ACHN (cell line): ENCODE data around the gene LY9.
A peak's percentile ranks its signal among the peaks of the same experiment; 100 is the strongest.
"Not testable (repeated sequence)": the region's sequence is repeated elsewhere in the genome, so short reads cannot be mapped to it uniquely, and the experiment has no call there.

Experiments used
- DNase-seq: peaks from one replicate; pipeline ENCODE4 v3.0.0-alpha.2; 2015
- in situ Hi-C: cut with HindIII; loops from 2 replicates; pipeline ENCODE4 v1.10.0; 2017; ENCODE audit warnings: low sequenced_read_pairs, low pct_ligation_motif_present, low pct_unique_long_range_greater_than_20kb

LY9 gene

DNA sequence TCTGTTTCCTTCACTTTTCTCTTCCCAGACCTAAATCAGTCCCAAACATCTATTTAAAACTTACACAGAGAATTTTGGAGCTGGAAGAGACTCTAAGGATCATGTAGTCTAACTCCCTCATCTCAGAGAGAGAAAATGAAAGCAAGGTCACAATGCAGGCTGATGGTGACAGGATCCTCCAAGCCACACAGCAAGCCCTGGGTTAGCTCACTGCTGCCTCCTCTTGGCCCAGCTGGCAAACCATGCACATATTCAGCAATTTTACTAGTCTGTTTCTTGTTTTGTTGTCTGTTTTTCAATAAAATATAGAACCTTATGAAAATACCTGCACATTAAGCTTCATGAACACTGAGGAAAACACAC lies 27.7 kb upstream of the LY9 start:
- DNase-seq, result peak; percentile 38
- in situ Hi-C loops, result no loop called here

GRCh38 chr1:160772331-160772730 lies 23.6 kb upstream of the LY9 start:
- DNase-seq, result no peak
- in situ Hi-C loops, result no loop called here

DNA sequence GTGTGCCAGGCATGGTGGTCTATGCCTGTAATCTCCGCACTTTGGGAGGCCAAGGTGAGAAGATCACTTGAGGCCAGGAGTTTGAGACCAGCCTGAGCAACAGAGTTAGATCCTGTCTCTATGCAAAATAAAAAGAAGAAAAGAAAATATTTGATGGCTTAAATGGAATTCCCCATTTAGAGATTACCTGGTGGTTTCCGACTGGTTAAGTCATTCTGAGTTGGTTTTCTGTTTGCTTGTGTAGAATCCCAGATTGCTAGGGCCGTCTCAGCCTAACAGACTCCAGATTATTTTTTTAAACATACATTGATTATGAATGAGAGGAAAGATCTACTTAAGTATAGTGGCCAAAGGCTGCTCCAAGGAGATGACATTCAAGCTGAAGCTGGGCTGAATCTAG lies 22.9 kb upstream of the LY9 start:
- in situ Hi-C loops, result no loop called here
- DNase-seq, result no peak

- no peak for DNase-seq
- in situ Hi-C loops, result no loop called here
These were observed 20.9 kb upstream of the LY9 start for GRCh38 chr1:160774886-160775719.

DNA sequence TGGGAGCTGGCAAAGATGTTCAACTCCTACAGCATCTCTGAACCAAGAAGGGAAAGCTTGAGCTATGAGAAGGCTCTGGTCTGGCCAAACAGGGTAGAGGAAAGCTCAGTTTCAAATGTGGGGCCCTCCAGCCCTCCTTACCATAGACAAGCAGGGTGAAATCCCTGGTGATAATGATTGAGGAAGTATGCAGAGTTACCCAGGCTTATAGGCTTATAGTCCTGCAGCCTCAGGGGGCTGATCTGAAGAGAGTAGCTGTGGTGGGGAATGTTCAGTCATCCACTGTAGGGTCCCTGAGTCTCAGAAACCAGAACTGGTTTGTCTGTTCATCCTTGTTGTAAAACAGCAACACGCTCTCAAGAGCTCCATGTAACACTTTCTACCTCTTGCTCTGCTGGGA lies 19.8 kb upstream of the LY9 start:
- no peak for DNase-seq
- in situ Hi-C loops, result no loop called here

GRCh38 chr1:160777486-160778089 lies 18.4 kb upstream of the LY9 start:
- peak; percentile 47 for DNase-seq
- in situ Hi-C loops, result no loop called here

DNA sequence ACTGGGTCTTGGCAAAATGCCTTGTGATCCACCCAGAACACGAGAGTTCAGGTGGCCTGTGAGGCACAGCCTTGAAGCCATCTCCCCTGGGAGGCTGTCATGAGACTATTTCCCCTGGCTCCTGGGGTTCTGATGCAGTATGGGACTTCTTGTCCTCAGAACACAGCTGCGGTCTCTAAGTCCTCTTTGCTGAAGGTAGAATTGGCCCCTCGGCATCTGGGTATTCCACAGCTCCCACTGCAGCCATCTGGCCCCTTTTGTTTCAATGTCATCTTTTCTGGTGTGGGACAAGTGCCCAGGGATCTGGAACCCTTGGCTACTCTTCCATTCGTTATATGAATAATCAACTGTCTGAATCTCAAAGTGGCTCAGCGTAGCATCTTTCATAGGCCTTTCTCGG lies 17.0 kb upstream of the LY9 start:
- DNase-seq, result no peak
- in situ Hi-C loops, result no loop called here

GRCh38 chr1:160779626-160780397 lies 16.2 kb upstream of the LY9 start:
- in situ Hi-C loops, result no loop called here
- DNase-seq, result peak; percentile 46

- DNase-seq, result no peak
- in situ Hi-C loops, result no loop called here
These were observed 15.6 kb upstream of the LY9 start for GRCh38 chr1:160780398-160780755.

DNA sequence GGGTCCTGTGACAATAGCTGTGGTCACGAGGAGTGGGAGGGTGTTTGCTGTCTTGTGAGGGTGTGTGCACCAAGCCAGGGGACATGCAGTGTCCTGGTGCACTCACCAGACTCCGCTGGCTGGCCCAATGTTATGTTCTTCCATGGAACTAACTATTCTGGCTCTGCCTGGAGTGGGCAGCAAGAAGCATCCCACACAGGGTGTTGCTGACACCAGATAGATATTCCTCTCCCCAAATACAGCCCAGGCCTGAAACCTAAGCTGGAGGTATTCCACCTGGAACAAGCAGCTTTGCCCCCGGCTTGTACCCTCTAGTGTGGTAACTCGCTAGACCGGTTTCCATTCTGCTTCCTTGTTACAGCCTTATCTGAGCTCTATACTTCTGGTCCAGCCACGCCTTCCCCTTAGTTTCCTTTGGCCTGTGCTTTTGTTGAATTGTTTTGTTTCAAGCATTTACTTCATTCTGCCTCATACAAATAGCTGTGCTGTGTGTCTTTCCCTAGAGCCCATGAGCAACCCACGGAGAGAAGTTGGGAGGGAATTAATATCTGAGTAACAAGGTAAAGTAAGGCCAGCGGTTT lies 14.7 kb upstream of the LY9 start:
- DNase-seq, result no peak
- in situ Hi-C loops, result no loop called here

DNA sequence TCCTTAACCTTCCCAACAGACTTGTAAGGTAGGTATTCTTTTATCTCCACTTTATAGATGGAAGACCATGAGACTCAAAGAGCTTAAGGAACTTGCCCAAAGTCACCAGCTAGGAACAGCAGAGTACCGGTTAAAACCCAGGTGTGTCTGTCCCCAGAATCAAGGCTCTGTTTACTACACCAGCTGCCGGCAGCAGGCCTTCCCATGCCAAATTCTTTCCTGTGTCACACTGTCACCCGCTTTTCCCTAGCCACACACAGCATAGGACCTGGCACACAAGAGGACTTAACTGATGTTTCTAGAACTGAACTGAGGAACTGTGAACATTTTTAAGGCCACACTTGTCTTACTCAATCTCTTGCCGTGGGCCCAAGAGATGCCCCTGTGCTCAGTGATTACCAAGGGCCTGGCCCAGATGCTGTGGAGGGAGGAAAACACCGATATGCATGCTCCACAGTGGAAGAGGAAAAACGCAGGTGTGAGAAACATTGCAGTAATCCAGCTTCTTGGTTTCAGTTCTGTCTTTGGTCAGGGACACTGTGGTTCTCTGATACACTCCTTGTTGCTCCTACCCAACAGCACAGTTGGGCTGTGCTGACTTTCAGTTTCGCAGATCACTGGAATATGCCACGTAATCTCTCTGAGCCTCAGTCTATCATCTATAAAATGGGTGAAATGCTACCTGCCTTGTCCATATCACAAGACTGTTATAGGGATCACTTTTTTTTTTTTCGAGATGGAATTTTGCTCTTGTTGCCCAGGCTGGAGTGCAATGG lies 13.9 kb upstream of the LY9 start:
- in situ Hi-C loops, result no loop called here

GRCh38 chr1:160782988-160783765 lies 12.8 kb upstream of the LY9 start:
- DNase-seq, in situ Hi-C loops: not testable (repeated sequence)

More for the DNA sequence above, 13.9 kb upstream of the LY9 start:
- DNase-seq, result no peak

DNA sequence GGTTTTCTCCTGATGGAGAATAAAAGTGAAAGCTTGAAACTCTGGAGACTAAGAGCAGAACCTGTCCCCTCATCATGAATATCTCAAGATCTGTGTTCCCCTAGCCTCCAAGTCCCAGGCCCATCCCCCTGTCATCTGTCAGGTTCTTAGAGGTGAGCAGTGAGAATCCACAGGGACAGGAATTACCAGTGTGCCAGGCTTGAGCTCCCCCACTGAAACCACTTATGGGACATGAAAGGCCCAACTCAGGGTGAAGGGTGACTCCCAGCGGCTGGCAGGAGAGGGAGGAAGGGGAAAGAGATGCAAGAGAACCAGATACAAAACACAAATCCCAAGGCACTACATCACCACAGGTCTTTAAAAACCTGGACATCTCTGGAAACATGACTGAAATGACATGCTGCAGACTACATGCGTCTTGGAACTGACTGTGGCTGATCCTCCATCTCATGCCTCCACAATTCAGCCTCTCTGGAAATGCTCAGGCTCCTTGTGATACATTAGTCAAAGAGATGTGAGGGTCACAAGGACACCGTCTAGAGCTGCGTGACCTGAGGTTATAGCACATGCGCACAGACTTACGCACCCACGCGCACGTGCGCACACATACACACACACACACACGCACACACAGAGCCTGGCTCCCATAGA lies 6.8 kb upstream of the LY9 start:
- DNase-seq, result no peak
- in situ Hi-C loops, result no loop called here

DNA sequence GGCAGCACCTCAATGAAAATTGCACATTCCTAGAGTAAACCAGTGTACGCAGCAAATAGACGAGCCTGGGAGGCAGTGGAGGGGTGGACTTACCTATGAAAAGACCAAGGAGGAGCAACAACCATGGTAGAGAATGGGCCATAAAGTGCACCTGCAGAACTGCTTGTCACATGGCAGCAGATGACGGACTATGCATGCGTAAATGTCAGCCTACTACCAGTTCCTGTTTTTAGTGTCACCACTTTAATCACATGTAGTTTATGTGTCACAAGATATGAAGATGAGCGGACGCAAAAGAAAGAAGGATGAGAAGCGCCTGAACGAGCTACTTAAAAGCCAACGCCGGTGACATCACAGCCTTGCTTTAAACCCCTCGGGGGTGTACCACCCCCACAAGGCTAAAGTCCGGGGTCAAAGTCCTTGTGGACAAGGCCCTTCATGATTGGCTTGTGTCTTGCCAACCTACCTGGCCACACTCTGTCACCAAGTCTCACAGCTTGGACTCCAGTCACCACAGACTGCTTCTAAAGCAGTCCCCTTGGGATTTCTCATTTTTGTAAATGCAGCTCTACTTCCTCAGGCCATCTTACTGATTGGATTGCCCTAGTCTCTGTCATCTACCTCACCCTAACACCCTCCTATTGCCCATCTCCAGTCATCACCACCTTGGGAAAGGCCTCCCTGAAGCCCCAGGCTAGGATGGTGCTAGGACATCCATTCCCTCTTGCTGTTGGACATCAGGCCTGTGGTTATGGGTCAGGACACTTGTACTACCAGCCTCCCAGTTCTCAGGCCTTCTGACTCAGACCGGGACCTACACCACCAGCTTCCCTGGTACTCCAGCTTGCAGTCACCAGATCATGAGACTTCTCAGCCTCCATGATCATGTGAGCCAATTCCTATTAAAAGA lies 6.0 kb upstream of the LY9 start:
- in situ Hi-C loops, result no loop called here
- DNase-seq, result no peak

GRCh38 chr1:160794376-160794775 lies 1.6 kb upstream of the LY9 start:
- in situ Hi-C loops, result no loop called here
- DNase-seq, result no peak

DNA sequence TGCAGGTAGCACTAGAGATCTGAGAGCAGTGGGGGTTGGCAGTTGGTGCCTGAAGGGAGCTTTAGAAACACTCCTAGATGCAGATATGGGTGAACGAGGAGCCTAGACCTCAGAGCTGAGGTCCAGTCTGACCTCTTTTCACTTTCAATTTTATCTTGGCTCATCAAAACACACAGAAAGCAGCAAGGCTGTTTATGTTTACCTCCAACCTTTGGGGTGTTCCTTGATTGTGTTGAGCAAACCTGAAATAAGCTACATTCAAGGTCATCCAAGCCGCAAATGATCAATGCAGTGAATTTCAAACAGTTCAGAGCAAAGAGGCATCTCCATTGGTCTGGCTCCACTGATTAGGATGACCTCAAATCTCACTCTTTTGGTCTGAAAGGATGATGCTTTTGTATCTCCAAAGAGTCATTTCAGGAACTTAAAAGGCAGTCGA lies 1.3 kb downstream of the LY9 start:
- in situ Hi-C loops, result no loop called here
- DNase-seq, result no peak
